T-helper 2 cell (primary cell): ENCODE measurements around the gene SH2D4B.

ENCODE experiments used
- DNase-seq, 5 experiments: peaks; one replicate each; pipeline versions ENCODE4 v3.0.0 to v3.0.0-alpha.2; 2012 to 2022

Gene SH2D4B

GRCh38 chr10:80647173-80647833, 109.6 kb downstream of the SH2D4B start:
- DNase-seq = no peak

- DNase-seq = no peak
Observed at GRCh38 chr10:80648106-80648505, 110.4 kb downstream of the SH2D4B start.

GRCh38 chr10:80649183-80649582, 111.5 kb downstream of the SH2D4B start:
- DNase-seq = no peak

GRCh38 chr10:80655898-80656297, 118.2 kb downstream of the SH2D4B start:
- no peak for DNase-seq

GRCh38 chr10:80658068-80658467, 120.4 kb downstream of the SH2D4B start:
- DNase-seq = no peak

- no peak for DNase-seq
Observed at GRCh38 chr10:80659289-80659688, 121.6 kb downstream of the SH2D4B start.

GRCh38 chr10:80660266-80660665, 122.6 kb downstream of the SH2D4B start:
- DNase-seq = no peak

- no peak for DNase-seq
Observed at GRCh38 chr10:80660736-80661135, 123.0 kb downstream of the SH2D4B start.

GRCh38 chr10:80661526-80661925, 123.8 kb downstream of the SH2D4B start:
- DNase-seq = no peak

- peak in 4 of 5 experiments; percentile 34 to 51 (median 46) for DNase-seq
Observed at GRCh38 chr10:80662429-80663261, 124.9 kb downstream of the SH2D4B start.

- DNase-seq = peak in 2 of 5 experiments; percentile 9 to 23
Observed at GRCh38 chr10:80664071-80664680, 126.5 kb downstream of the SH2D4B start.

GRCh38 chr10:80669485-80669884, 131.8 kb downstream of the SH2D4B start:
- no peak for DNase-seq

- DNase-seq = no peak
Observed at GRCh38 chr10:80670774-80671173, 133.1 kb downstream of the SH2D4B start.

GRCh38 chr10:80671847-80672246, 134.1 kb downstream of the SH2D4B start:
- DNase-seq = no peak

- no peak for DNase-seq
Observed at GRCh38 chr10:80672613-80673012, 134.9 kb downstream of the SH2D4B start.

GRCh38 chr10:80674809-80675208, 137.1 kb downstream of the SH2D4B start:
- no peak for DNase-seq

GRCh38 chr10:80681142-80681541, 143.4 kb downstream of the SH2D4B start:
- DNase-seq = no peak

- peak in 2 of 5 experiments; percentile 15 to 36 for DNase-seq
Observed at GRCh38 chr10:80684259-80684658, 146.6 kb downstream of the SH2D4B start.

- DNase-seq = no peak
Observed at GRCh38 chr10:80685355-80685754, 147.7 kb downstream of the SH2D4B start.

GRCh38 chr10:80686734-80687475, 149.2 kb downstream of the SH2D4B start:
- DNase-seq = no peak

- DNase-seq = no peak
Observed at GRCh38 chr10:80687476-80687789, 149.7 kb downstream of the SH2D4B start.

GRCh38 chr10:80690434-80690833, 152.7 kb downstream of the SH2D4B start:
- DNase-seq = no peak

GRCh38 chr10:80691441-80691840, 153.7 kb downstream of the SH2D4B start:
- DNase-seq = no peak
